HepG2 (cell line): Measurements from ENCODE around the gene EID3. TPM values are rescaled to one million over a fixed set of nuclear protein-coding genes. Genes with fewer than 3 reads are reported as not detected.

Source experiments
- ATAC-seq: fragments of 200-7000 bp; cut with Tn5 transposase; 3 replicates; pipeline ENCODE4 v1.9.1; 2020; ENCODE audit warnings: mild to moderate bottlenecking, moderate library complexity
- BruUV-seq: library from RNA; stranded (reverse); fragments of 400-500 nt; replicated peaks from 2 replicates; lab custom pipeline; 2021; lab: Mats Ljungman, UMichigan
- CTCF ChIA-PET: fragments of 300-600 bp; formaldehyde crosslinking; extraction: SDS; loops from one replicate; lab custom pipeline; 2021; ENCODE audit warnings: low total read pairs, inconsistent platforms, low intra/inter-chr PET ratio; lab: Yijun Ruan, JAX
- POLR2A ChIA-PET: fragments of 350-600 bp; sonication (Branson Sonifier 250); formaldehyde crosslinking; loops from one replicate; lab custom pipeline; 2020; ENCODE audit warnings: antibody characterized with exemption, inconsistent platforms; lab: Yijun Ruan, JAX
- DNase-seq: peaks from one replicate; pipeline ENCODE4 v3.0.0-alpha.2; 2015; ENCODE audit warnings: low spot score
- FAIRE-seq: peaks from 3 replicates; lab custom pipeline; 2011; peaks lifted over from hg19 to GRCh38; lab: Jason Lieb, UNC
- H2AFZ ChIP-seq: one replicate; pipeline ENCODE4 v1.6.1; 2011; ENCODE audit warnings: low read length, inconsistent platforms
- H3K27ac ChIP-seq: fragments of 300-600 bp; 3 replicates; pipeline ENCODE4 v1.8.0; 2011; ENCODE audit warnings: mixed run types, mild to moderate bottlenecking, mixed read lengths, low read length, inconsistent platforms; ENCODE audit not compliant: insufficient read depth; ENCODE audit errors: extremely low read length
- H3K27me3 ChIP-seq, 2 experiments: fragments of 200-600 bp in 1 of 2; 2 replicates in 1 of 2; 3 replicates in 1 of 2; pipeline versions ENCODE4 v1.6.0 to v1.8.0; 2011; ENCODE audit warnings: low read length in 2 of 2, mild to moderate bottlenecking in 2 of 2, moderate library complexity in 2 of 2, inconsistent platforms in 1 of 2; ENCODE audit not compliant: insufficient read depth in 2 of 2, control insufficient read depth in 1 of 2
- H3K36me3 ChIP-seq, 2 experiments: fragments of 200-600 bp in 1 of 2; replicated peaks in 1 of 2; 2 replicates in 1 of 2; 3 replicates in 1 of 2; pipeline versions ENCODE4 v1.5.1 to v1.8.0; 2011; ENCODE audit warnings: low read length in 2 of 2, inconsistent platforms in 1 of 2; ENCODE audit not compliant: insufficient read depth in 2 of 2, control insufficient read depth in 1 of 2
- H3K4me1 ChIP-seq: 2 replicates; pipeline ENCODE4 v1.5.1; 2012; ENCODE audit warnings: low read length, inconsistent platforms; ENCODE audit not compliant: insufficient read depth
- H3K4me2 ChIP-seq: 2 replicates; pipeline ENCODE4 v1.6.0; 2011; ENCODE audit warnings: low read depth, low read length, inconsistent platforms
- H3K4me3 ChIP-seq, 3 experiments: fragments of 200-600 bp in 1 of 3; sonication (generic), shearing (Covaris generic) in 1 of 3; replicated peaks in 1 of 3; 2 replicates each; pipeline ENCODE4 v1.5.1; 2011 to 2016; ENCODE audit warnings: low read length in 3 of 3, inconsistent platforms in 2 of 3, low read depth in 2 of 3, mild to moderate bottlenecking in 2 of 3, control low read depth in 1 of 3, mixed read lengths in 1 of 3; ENCODE audit not compliant: insufficient read depth in 1 of 3
- H3K79me2 ChIP-seq: one replicate; pipeline ENCODE4 v1.6.1; 2011; ENCODE audit warnings: low read length, inconsistent platforms; ENCODE audit not compliant: insufficient read depth
- H3K9ac ChIP-seq: 2 replicates; pipeline ENCODE4 v1.6.0; 2011; ENCODE audit warnings: mild to moderate bottlenecking, low read depth, low read length, inconsistent platforms; ENCODE audit not compliant: insufficient read depth
- H3K9me3 ChIP-seq: 2 replicates; pipeline ENCODE4 v1.5.1; 2012; ENCODE audit warnings: mild to moderate bottlenecking, low read length
- H4K20me1 ChIP-seq: 2 replicates; pipeline ENCODE4 v1.6.0; 2011; ENCODE audit warnings: inconsistent platforms, mild to moderate bottlenecking, low read length, moderate library complexity; ENCODE audit not compliant: insufficient read depth
- ATF7-NPFF ChIP-seq: sonication (generic); formaldehyde crosslinking; IDR thresholded peaks from 2 replicates; pipeline ENCODE4 v1.8.1; 2023; ENCODE audit warnings: mild to moderate bottlenecking, low read depth, missing genetic modification reagents, moderate library complexity
- CBX5 ChIP-seq: sonication (generic); formaldehyde crosslinking; IDR thresholded peaks from 2 replicates; pipeline ENCODE4 v1.4.0; 2020; ENCODE audit warnings: missing genetic modification reagents, borderline replicate concordance
- CSRNP1 ChIP-seq: sonication (generic); formaldehyde crosslinking; IDR thresholded peaks from 2 replicates; pipeline ENCODE4 v1.8.1; 2023; ENCODE audit warnings: mild to moderate bottlenecking, missing genetic modification reagents
- HDAC1 ChIP-seq: sonication (generic); formaldehyde crosslinking; IDR thresholded peaks from 2 replicates; pipeline ENCODE4 v1.5.1; 2020; ENCODE audit warnings: mild to moderate bottlenecking, missing genetic modification reagents
- HNF1B ChIP-seq: sonication (generic); formaldehyde crosslinking; IDR thresholded peaks from 2 replicates; pipeline ENCODE4 v1.5.1; 2020; ENCODE audit warnings: mild to moderate bottlenecking, moderate library complexity, missing genetic modification reagents
- HOXA5 ChIP-seq: sonication (generic); formaldehyde crosslinking; IDR thresholded peaks from 2 replicates; pipeline ENCODE4 v1.4.0; 2020; ENCODE audit warnings: missing genetic modification reagents
- MZF1 ChIP-seq: sonication (generic); formaldehyde crosslinking; IDR thresholded peaks from 2 replicates; pipeline ENCODE4 v1.8.1; 2023; ENCODE audit warnings: mild to moderate bottlenecking, missing genetic modification reagents, borderline replicate concordance
- RARA ChIP-seq: IDR thresholded peaks from 2 replicates; pipeline ENCODE4 v1.6.1; 2016; ENCODE audit warnings: missing genetic modification reagents, missing compliant biosample characterization
- RNF219 ChIP-seq: sonication (generic); formaldehyde crosslinking; IDR thresholded peaks from 2 replicates; pipeline ENCODE4 v1.5.0; 2020; ENCODE audit warnings: mild to moderate bottlenecking, missing genetic modification reagents
- SKIL ChIP-seq: sonication (generic); formaldehyde crosslinking; IDR thresholded peaks from 2 replicates; pipeline ENCODE4 v1.8.0; 2022; ENCODE audit warnings: missing genetic modification reagents, mild to moderate bottlenecking, moderate library complexity, borderline replicate concordance
- SRSF4 ChIP-seq: fragments of 200-400 bp; formaldehyde crosslinking; IDR thresholded peaks from one replicate; pipeline ENCODE4 v1.6.1; 2018; ENCODE audit warnings: mild to moderate bottlenecking, low read depth, low read length, moderate library complexity; ENCODE audit not compliant: poor library complexity, severe bottlenecking
- TAF1 ChIP-seq: sonication (generic); formaldehyde crosslinking; IDR thresholded peaks from 2 replicates; pipeline ENCODE4 v1.4.0; 2020; ENCODE audit warnings: missing genetic modification reagents
- ZKSCAN5 ChIP-seq: sonication (generic); formaldehyde crosslinking; IDR thresholded peaks from 2 replicates; pipeline ENCODE4 v1.5.1; 2020; ENCODE audit warnings: mild to moderate bottlenecking, missing genetic modification reagents
- ZNF234 ChIP-seq: sonication (generic); formaldehyde crosslinking; conservative IDR thresholded peaks from 2 replicates; pipeline ENCODE4 v1.5.1; 2020; ENCODE audit warnings: mild to moderate bottlenecking, missing genetic modification reagents
- ZNF605 ChIP-seq: sonication (generic); formaldehyde crosslinking; IDR thresholded peaks from 2 replicates; pipeline ENCODE4 v1.8.0; 2022; ENCODE audit warnings: mild to moderate bottlenecking, missing genetic modification reagents
- WGBS: methylation state at CpG from one replicate; pipeline ENCODE4 v1.1.6; 2017; ENCODE audit warnings: low lambda C conversion rate; 5-methylcytosine and 5-hydroxymethylcytosine counted together
- in situ Hi-C: cut with HindIII; loops from 2 replicates; pipeline ENCODE4 v1.10.0; 2017; ENCODE audit warnings: low pct_unique_long_range_greater_than_20kb; ENCODE audit not compliant: extremely low pct_ligation_motif_present
- intact Hi-C: fragments of 100-400 bp; cut with micrococcal nuclease; formaldehyde crosslinking; loops from one replicate; pipeline ENCODE4 v1.10.0; 2022; ENCODE audit not compliant: unreplicated experiment
- polyA plus RNA-seq, 8 experiments: library from polyadenylated mRNA; depleted of rRNA in 3 of 8; stranded (reverse) in 7 of 8; unstranded in 1 of 8; fragments of >200 nt; fragmentation: Illumina TruSeq in 4 of 8; extraction: Trizol in 4 of 8; gene quantifications; 2 replicates each; pipeline versions ENCODE4 v1.2.1 to v1.2.3, GENCODE V29; 2011 to 2016; ENCODE audit warnings: low read depth in 4 of 8, missing spikeins in 1 of 8, mixed read lengths in 1 of 8; ENCODE audit not compliant: insufficient read depth in 1 of 8
- total RNA-seq, 5 experiments: library from RNA; depleted of rRNA; stranded (reverse); fragments of >200 nt; fragmentation: Illumina TruSeq; extraction: Trizol; gene quantifications; 2 replicates each; pipeline ENCODE4 v1.2.3, GENCODE V29; 2016; ENCODE audit warnings: low read depth in 1 of 5

The EID3 gene
- total and polyA plus RNA-seq, 2 of the 13 experiments (the other 11 are each of a cell fraction or from before 2014, with no cell fraction given): 0.38 to 4.5 TPM

- Histone ChIP-seq H3K36me3 (peaks cover 0 to 15% of the 10 kb centered on the region in 2 experiments), H3K4me1 (peaks cover 41% of the 10 kb centered on the region), H3K4me2 (peak overlapping the region; percentile 100), H3K27me3 (no peaks in the 10 kb centered on the region; a peak in 1 of 5 replicates), H3K9me3 (no peaks in the 10 kb centered on the region), H3K4me3 (peak overlapping the region; percentile 85 to 91 (median 91)), H3K27ac (peak overlapping the region; percentile 98), H3K79me2 (peaks cover 64% of the 10 kb centered on the region), H4K20me1 (peaks cover 41% of the 10 kb centered on the region), H2AFZ (no peak overlapping the region), H3K9ac (peak overlapping the region; percentile 98)
- peak; percentile 93 for DNase-seq
- BruUV-seq: no TSS peak
- FAIRE-seq: peak; percentile 88
- POLR2A ChIA-PET: interaction anchor here (1.1 to 2.9 kb wide), 6 partner anchors 7 to 151 kb away, joined by 4 to 15 read pairs (median 8); partner anchors contain the start of gene NFYB
- peak; percentile 80 for ATAC-seq
- CTCF ChIA-PET: no interaction called here
- intact Hi-C loops (loop anchor here (5.0 kb wide), 2 partner anchors 71 to 151 kb away; partner anchors contain the start of genes NFYB and TXNRD1), in situ Hi-C loops (loop anchor here (10.0 kb wide), 1 partner anchor 74 kb away; the partner anchor contains the start of gene TXNRD1)
- 2% methylated on average over 23 of the region's 41 CpGs for WGBS
- TF ChIP-seq ZKSCAN5: no peak
- no peak for TF ChIP-seq MZF1 (CRISPR knock-in tag)
- TF ChIP-seq ZNF605: peak; percentile 87
- peak; percentile 73 for TF ChIP-seq RARA
- peak; percentile 12; the same call in 1 of the 2 replicates for TF ChIP-seq SKIL (CRISPR knock-in tag)
- peak; percentile 81 for TF ChIP-seq HDAC1 (CRISPR knock-in tag)
- TF ChIP-seq HOXA5 (CRISPR knock-in tag): peak; percentile 77; the same call in 1 of the 2 replicates
- peak; percentile 57; the same call in 1 of the 2 replicates for TF ChIP-seq HNF1B
- TF ChIP-seq SRSF4: no peak
- no peak for TF ChIP-seq ZNF234
- peak; percentile 77 for TF ChIP-seq TAF1 (CRISPR knock-in tag)
- TF ChIP-seq CBX5 (CRISPR knock-in tag): peak; percentile 89
- 0 out of 2 replicates have a peak, but pooled peaks have one; percentile 48 for TF ChIP-seq RNF219 (CRISPR knock-in tag)
- TF ChIP-seq CSRNP1 (CRISPR knock-in tag): peak; percentile 92
- peak; percentile 89 for TF ChIP-seq ATF7-NPFF (CRISPR knock-in tag)
Measured at GRCh38 chr12:104288635-104289274, 14.8 kb upstream of the EID3 start.
